ENCODE results near the gene CDKN1C. TPM values are rescaled to one million over a fixed set of nuclear protein-coding genes. Genes with fewer than 3 reads are reported as not detected.

The CDKN1C gene
- polyA plus RNA-seq, 4 donors: 62.9 to 166 (median 125) TPM

DNA sequence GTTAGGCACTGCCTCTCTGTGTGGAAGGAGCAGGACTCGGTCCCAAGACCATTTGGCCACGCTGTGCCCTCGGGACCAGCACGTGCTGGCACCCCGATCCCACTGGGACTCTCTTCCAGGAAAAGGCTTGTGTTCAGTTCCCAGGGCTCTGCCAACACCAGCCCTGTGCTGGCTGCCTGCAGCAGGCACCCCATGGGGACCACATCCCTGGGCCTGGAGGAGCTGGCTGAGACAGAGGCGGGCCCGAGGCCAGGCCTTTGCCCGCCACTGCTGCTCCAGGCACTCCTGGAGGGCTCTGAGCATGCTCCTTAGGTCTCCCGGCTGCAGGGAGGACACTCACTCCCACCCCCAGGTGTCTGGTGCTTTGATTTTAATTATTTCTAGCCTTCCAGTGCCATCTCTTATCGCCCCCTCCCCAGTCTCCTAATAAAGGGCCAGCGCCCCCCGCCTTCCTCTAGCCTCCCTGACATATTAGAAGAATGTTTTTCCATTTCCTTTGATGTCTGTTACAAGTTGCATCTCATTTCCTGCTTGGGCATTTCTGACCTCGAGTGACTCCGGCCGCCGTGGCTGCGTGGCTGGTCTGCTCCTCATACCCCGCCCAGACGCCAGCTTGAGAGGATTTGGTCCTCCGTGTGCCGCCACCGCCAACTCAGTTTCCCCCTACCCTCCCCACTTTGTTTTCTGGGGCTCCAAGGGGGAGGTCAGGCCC lies 14.4 kb downstream of the CDKN1C start:
- DNase-seq (ENCODE audit: low read depth in 4 of 4, low spot score in 3 of 4): no peak

DNA sequence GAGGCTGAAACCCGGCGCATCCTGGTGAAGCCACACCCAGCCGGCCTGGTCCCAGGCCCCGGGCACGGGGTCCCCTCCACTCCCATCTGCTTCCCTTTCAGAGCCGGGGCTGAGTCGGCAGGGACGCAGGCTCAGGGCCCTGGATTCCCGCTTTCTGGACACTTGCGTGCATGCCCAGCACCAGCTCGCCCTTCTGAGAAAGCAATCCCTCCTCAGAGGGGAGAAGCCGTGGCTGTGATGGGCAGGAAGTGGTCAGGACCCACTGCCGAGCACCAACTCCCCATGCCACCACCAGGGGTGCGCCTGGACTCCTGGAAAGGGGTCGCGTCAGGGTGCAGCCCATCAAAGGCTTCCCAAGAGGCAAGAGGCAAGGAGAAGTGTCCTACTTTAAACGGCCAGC lies 15.1 kb downstream of the CDKN1C start:
- DNase-seq (ENCODE audit: low read depth in 4 of 4, low spot score in 3 of 4): no peak

DNA sequence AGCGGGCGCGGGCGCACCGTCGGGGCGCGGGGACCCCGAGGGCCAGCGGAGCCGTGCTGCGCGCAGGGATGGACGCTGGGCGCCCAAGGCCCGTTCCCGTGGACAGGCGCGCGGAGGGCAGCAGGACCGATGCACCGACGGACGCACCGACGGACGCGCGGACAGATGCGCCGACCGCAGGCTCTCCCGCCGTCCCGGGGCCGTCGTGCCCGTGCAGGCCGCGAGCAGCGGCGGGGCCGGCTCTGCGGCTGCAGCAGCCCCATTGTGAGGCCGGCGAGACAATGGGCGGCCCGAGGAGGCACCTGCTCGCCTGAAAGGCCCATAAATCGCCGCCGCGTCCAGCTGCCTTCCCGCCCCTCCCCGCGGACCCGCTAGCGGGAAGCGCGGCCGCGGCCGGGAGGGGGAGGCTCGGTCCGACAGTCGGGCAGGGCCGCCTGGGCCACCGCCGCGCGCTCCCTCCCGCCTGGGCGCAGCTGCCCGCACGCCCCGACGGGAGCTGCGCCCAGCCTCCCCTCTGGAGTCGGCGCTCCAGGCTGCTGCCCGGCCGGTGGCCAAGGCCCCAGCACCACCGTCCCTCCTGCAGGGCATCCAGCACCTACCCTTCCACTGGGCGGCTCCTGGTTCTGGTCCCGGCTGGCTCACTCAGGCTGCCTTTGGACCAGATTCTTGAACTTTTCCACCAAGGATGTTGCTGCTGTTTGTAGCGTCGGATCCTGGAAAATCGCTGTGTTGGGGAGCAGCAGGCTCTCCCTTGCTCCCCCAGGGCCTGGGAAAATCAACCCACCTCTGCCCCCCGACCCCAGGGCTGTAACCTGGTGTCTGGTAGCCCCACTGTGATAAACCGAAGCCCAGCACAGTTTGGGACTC lies 15.8 kb downstream of the CDKN1C start:
- DNase-seq (ENCODE audit: low read depth in 4 of 4, low spot score in 3 of 4): no peak

DNA sequence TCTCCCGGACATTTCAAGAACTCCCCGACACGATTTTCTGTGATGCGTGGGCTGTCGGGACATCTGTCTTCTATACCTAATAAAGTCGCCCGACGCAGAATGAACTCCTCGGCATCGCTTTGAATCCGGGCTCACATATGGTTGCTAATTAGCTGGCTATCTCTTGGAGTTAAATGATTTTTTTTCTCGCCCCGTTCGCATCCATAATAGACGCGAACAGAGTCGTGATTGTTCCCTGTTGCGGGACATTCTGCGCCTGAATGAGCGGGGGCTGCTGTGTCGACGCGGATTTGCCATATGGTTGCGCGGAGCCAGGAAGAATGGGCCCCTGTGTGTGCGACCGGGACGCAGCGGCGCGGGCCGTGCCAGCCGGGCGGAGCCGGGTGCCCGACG lies 16.4 kb downstream of the CDKN1C start:
- DNase-seq (ENCODE audit: low read depth in 4 of 4, low spot score in 3 of 4): no peak

DNA sequence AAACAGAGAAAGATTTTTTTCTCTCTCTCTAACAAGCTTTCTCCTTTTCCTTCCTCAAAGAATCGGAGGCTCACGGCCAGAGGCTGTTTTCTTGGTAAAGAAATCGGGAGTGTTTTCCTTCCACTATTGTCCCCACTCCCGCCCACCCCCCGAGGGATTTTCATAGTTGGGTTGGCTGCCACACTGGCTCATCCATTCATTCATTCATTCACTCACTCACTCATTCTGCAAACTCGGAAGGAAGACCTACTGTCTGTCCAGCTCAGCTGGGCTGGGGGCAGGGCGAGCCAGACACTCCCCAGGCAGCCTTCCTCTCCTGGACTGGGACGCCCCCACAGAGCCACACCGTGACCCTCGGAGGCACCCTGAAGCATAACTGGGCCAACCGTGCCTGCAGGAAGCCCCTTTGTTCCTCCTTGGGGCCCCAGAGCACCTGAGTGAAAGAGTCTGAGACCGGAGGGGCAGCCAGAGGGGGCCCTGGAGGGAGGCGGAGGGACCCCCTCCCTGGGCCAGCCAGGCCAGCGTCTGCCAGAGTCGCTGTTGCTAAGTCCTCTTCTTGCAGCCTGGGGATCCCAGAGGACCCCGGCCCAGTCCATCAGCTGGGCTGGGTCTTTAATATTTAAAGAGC lies 17.0 kb downstream of the CDKN1C start:
- DNase-seq (ENCODE audit: low read depth in 4 of 4, low spot score in 3 of 4): no peak

DNA sequence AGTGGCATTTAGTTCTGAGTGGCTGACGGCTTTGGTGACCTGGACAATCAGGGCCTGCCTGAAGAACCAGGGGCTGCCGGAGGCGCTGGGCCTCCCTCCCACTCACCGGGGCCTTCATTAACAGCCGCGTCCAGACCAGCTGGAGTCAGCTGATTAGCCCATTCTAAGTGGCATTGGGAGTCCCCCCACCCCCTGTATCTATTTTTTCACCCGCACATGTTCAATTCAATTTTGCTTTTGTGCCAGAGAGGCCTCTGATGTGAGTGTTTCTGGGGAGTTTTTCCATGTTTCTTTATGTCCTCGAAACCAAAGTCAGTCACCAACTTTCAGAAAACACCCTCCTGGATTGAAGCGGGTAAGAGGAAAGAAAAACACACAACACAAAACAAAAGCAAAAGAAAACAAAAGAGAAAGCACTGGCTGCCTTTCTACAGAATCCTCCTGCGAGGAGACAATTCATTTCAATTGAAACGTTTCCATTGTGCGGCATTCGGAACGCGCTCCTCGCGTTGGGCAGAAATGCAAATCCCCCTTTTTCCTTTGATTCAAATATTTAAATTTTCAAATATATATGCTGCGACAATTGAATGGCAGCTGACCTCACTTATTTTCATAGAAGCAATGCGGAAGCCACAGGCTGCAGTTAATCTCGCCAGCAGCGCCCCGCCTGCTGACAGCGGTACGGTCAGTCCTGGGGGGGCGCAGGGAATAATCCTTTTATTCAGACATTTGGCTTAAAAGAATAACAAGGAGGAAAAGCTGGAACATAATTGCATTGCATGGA lies 17.7 kb downstream of the CDKN1C start:
- no peak for DNase-seq (ENCODE audit: low read depth in 4 of 4, low spot score in 3 of 4)

DNA sequence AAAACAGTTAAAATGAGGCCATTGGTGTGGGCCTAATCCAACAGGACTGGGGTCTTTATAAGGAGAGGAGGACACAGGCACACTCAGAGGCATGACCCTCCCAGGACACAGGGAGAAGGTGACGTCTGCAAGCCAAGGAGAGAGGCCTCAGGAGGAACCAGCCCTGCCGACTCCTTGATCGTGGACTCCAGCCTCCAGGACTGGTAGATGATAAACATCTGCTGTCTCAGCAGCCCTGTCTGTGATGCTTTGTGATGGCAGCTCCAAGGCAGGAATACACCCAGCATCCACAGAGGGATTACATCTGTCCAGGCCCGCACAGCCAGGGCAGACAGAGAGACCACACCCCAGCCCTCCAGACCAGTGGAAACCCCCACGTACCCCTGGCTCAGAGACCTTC lies 18.4 kb downstream of the CDKN1C start:
- no peak for DNase-seq (ENCODE audit: low read depth in 4 of 4, low spot score in 3 of 4)

DNA sequence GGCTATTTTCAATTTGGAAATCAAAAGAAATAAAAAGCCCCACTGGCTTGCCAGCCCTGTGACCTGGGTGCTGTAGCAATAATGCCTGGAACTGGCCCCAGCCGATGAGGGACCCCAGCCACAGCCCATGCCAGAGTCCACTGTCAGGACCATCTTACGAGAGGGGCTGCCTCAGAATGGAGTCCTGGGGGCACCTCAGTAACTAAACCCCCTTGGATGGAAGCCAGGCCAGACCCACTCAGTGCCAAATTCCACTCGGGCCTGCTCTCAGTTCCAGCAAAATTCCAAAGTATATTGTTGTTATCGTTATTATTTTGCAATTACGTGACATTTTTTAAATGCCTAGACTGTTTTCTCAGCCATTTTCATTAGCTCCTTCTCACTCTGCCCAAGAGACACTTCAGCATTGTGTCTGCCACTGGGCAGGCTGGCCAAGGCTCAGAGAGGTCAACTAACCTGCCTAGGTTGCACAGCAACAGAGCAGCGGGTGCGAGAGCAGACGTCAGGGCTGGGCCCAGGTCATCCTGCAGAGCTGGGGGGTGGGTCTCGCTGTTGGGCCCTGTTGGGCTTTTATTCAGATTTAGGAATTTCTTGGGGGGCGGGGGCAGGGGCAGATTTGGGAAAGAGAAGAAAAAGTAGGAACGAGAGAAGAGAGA lies 19.5 kb downstream of the CDKN1C start:
- DNase-seq (ENCODE audit: low read depth in 4 of 4, low spot score in 3 of 4): no peak

DNA sequence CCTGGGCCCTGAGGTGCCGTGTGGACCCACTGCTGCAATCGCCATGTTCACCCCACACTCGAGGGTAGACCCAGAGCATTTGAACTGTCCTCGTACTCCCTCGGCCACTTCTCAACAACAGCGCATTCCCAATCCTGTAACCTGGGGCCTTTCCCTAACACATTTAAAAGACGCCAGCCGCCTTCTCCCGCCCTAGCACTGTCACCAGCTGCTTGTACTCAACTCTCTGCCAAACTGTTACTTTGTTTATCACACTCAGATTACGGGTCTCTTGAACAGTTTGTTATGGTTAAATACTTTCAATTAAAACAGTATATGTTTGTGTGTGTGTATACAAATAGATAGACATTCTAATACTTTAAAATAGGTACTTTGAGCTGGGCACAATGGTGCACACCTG lies 20.7 kb downstream of the CDKN1C start:
- DNase-seq (ENCODE audit: low read depth in 4 of 4, low spot score in 3 of 4): no peak

DNA sequence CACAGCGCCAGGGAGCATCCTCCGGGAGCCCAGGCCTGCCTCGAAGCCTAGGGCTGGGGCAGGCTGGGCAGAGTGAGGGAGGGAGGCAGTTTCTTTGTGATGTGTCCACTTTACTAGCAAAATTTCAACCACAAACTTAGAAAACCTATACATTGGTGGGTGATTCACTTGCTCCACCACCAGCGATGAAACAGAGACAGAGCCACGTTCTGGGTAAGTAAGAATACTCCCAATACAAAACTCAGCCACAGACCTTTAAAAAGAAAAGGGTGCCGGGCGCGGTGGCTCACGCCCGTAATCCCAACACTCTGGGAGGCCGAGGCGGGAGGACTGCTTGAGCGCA lies 22.3 kb downstream of the CDKN1C start:
- no peak for DNase-seq (ENCODE audit: low read depth in 4 of 4, low spot score in 3 of 4)

DNA sequence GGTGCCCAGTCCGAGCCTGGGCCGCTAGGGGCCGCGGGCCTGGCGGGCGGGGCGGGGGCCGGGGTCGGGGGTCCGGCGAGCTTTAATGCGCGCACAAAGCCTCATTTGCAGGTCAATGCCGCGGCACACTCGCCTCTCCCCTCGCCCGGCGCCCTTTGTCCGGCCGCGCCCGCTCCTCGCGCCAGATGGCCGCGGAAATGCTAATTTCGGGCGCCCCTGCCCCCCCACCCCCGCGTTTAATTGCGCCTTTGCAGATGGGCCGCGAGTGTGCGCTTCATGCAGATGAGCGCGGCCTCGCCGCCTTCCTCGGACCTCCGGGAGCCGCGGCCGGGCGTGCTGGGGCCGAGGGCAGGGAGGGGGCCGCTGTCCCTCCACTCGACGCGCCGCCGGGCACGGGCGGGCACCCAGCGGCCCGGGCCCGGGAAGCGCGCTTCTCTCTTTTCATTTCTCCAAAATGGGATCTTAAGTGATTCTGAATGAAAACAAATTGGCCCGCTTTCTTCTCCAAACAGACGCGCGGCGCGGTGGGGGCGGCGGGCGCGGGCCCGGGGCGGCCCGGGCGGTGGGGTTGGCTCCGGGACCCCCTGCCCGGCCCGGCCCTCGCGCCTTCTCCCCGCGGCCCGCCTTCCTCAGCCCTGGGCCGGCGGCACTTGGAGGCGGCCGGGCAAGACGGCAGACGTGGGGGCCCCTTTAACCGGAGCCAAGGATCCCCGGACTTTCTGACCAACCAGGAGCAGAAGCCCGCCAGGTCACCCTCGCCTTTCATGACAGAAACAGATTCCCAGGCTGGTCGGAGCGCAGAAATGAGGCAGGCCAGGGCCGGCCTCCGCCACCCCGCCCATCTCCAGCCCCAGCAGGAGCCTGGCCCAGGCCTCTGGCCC lies 22.9 kb downstream of the CDKN1C start:
- DNase-seq (ENCODE audit: low read depth in 4 of 4, low spot score in 3 of 4): no peak

DNA sequence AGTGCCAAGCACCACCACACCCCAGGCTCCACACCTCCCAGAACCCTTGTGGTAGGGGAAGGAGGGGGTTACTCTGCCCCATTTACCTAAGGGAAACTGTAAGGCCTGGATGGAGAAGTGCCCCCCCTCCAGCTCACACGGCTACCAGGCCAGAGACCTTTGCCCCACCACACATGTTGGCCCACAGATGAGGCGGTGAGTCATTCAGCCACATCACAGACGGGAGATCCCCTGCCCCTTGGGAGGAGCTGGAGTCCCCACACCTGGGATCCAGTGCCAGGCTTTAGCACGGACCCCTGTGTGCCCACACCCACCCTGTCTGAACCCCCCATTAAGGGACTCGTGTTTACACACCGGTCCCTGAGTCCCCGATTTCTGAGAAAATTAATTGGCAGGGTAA lies 24.9 kb downstream of the CDKN1C start:
- no peak for DNase-seq (ENCODE audit: low read depth in 4 of 4, low spot score in 3 of 4)

DNA sequence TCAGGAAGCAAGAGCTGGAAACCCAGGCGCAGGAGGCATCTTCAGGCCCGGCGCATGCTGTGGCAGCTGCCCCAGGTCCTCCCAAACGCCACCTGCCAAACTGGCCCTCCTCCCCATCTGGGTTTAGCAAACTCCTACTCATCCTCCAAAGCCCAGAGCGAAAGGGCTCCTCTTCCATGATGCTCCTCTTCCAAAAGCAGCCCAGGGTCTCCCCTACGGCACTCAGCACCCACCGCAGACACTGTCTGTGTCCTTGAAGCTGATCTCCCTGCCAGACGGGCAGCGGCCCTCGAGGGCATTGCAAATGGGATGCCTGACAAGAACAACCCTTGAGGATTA lies 25.9 kb downstream of the CDKN1C start:
- no peak for DNase-seq (ENCODE audit: low read depth in 4 of 4, low spot score in 3 of 4)

DNA sequence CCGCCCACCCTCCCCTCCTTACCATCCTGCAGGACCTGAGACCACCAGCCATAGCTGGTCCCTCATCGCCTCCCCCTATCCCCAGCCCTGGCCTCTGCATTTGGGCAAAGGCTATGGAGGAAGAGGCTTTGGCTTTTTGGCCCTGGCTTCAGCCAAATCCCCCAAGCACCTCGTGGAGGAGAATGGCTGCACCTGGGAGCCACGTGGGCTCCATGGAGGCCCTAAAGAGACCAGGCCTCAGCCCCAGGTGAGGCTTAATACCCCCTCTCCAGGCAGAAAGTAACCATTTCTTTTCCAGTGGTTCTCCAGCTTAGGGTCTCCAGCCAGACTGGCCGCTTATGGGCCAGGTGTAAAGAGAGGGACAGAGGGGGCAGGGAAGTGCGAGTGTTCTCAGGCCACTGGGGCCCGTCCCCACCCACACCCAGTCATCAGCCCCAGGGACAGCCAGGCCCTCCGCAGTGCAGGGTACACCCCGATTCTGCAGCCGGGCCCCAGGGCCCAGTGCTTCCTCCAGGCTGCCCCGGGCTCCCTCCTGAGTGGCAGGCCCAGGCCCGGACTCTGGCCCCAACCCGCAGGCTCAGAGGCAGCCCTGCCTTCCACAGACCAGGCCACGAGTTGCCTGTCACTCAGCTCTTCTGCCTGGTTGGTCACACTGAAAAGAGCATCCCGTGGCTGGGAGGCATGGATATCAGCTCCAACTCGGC lies 26.4 kb downstream of the CDKN1C start:
- no peak for DNase-seq (ENCODE audit: low read depth in 4 of 4, low spot score in 3 of 4)

DNA sequence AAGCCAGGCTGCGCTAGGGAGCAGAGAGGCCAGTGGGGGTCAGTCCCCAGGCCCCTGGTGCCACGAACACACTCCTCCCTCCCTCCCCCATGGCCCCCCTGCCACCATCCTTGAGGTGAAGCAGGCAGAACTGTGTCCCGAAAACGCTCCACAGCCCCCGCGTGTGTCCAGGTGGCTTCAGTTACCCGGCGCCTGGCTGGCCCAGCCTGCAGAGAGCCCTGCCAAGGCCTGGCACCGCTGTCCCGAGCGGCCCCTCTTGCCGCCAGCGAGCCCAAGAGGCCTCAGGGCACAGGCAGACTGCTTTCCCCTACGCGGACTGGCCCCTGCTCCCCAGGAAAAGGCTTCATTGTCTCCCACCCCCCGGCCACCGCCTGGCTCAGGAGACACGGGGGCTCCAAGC lies 27.7 kb downstream of the CDKN1C start:
- no peak for DNase-seq (ENCODE audit: low read depth in 4 of 4, low spot score in 3 of 4)

DNA sequence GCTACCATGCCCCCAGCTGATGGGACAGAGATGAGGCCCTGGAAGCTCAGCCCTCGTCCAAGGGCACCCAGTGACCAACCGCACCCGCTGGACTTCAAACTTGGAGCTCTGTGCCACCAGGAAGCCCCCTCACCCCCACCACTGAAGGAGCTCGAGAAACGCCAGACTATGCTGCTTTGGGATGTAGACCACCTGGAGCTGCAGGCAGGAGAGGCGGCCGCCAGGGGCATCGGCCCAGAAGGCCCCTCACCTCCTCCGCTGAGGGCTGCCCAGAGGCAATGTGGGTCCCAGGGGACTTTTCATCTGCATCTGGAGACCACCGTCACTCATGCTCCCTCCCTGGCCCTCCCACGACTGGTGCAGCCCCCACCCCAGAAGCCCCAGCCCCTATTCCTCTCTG lies 28.3 kb downstream of the CDKN1C start:
- DNase-seq (ENCODE audit: low read depth in 4 of 4, low spot score in 3 of 4): no peak

DNA sequence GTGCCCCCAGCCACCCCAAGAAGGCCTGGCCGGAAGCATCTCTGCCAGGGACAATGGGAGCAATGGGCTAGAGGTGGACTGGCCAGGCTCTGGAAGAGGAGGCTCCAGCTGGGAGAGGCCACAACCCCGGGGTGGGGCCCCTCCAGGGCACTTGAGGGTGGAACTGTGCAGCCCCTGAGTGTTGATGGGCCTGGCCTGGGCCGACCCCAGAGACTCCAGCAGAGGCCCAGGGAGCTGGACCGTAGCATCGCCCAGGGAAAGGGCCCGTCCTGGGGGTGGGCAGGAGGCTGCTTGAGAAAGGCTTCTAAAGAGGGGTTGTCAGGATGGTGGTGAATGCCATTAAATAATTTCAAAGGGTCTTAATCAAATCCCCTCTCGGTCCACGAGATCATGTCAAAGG lies 30.4 kb downstream of the CDKN1C start:
- DNase-seq (ENCODE audit: low read depth in 4 of 4, low spot score in 3 of 4): no peak

DNA sequence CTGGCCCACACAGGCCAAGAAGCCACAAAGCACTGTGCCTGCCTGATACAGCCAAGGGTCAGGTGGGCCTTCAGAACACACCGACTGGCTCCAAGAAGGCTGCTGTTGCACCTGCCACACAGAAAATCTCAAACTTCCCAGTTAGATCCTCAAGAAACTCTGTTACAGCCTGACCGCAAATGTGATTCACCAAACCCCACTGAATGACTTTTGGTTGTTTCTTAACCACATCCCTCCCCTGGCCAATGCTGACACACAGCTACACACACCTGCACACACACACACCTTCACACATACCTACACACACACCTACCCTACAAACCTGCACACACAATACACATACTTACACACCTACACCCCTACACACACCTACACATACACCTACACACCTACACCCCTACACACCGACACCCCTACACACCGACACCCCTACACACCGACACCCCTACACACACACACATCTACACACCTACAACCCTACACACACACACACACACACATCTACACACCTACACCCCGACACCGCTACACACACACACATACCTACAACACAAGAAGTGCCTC lies 31.5 kb downstream of the CDKN1C start:
- no peak for DNase-seq (ENCODE audit: low read depth in 4 of 4, low spot score in 3 of 4)

DNA sequence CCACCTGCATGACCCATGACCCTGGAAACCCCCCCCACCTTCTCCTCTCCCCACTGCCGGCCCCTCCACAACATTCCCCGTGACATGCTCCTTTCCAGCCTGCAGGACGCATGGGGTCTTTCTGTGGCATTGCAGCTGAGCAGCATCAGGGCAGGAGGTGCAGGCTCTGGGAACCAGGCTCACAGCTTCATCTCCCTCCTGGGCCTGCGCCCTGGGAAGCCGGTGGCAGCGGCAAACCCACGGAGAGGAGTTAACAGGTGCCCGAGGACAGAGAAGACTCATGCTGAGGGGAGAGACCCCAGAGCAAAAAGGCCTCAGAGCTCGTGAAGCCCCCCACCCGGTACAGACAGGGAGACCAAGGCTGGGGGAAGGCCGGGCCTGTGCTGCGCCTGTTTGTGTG lies 32.2 kb downstream of the CDKN1C start:
- DNase-seq (ENCODE audit: low read depth in 4 of 4, low spot score in 3 of 4): no peak

Measured in left renal pelvis (tissue), 4 donors.